Cardiac muscle cell (in vitro differentiated cells and primary cell): Measurements from ENCODE around the gene TMEM170A. TPM values are rescaled to one million over a fixed set of nuclear protein-coding genes. Genes with fewer than 3 reads are reported as not detected.
A peak's percentile ranks its signal among the peaks of the same experiment; 100 is the strongest.
"Not testable (repeated sequence)": the region's sequence is repeated elsewhere in the genome, so short reads cannot be mapped to it uniquely, and the experiment has no call there.

Source experiments
- DNase-seq, 2 donors: peaks; one replicate each; pipeline versions ENCODE4 v3.0.0 to v3.0.0-alpha.2; 2010 to 2017; ENCODE audit warnings: low read depth in 1 of 2, low spot score in 1 of 2
- H3K27ac ChIP-seq: fragments of 200-600 bp; sonication (generic); 2 replicates; pipeline ENCODE4 v1.5.1; 2016
- H3K27me3 ChIP-seq: fragments of 200-600 bp; sonication (generic); 2 replicates; pipeline ENCODE4 v1.6.0; 2016; ENCODE audit warnings: control low read depth
- H3K36me3 ChIP-seq: fragments of 200-600 bp; sonication (generic); 2 replicates; pipeline ENCODE4 v1.5.1; 2016; ENCODE audit warnings: control low read depth
- H3K4me1 ChIP-seq: fragments of 200-600 bp; sonication (generic); 2 replicates; pipeline ENCODE4 v1.8.1; 2017; ENCODE audit warnings: low read depth, mild to moderate bottlenecking, mixed run types
- H3K4me3 ChIP-seq: fragments of 200-600 bp; sonication (generic); 2 replicates; pipeline ENCODE4 v1.5.1; 2016; ENCODE audit warnings: mild to moderate bottlenecking
- H3K9me3 ChIP-seq: fragments of 200-600 bp; sonication (generic); 2 replicates; pipeline ENCODE4 v1.5.1; 2017; ENCODE audit warnings: low read depth, mild to moderate bottlenecking, control low read depth
- CTCF ChIP-seq: IDR thresholded peaks from 2 replicates; pipeline ENCODE4 v1.5.1; 2012; ENCODE audit warnings: low read depth, mild to moderate bottlenecking, low read length
- polyA plus RNA-seq: library from polyadenylated mRNA; unstranded; fragments of >200 nt; fragmentation: Nextera tagmentation; extraction: Ambion mirVana; gene quantifications from 2 replicates; pipeline ENCODE4 v1.2.1, GENCODE V29; 2016
- total RNA-seq: library from RNA; depleted of rRNA; stranded (reverse); fragments of >200 nt; gene quantifications from 2 replicates; pipeline ENCODE4 v1.2.3, GENCODE V29; 2016

TMEM170A gene
- total RNA-seq (14.5 and 29.0 TPM in 2 replicates), polyA plus RNA-seq (22.7 and 27.2 TPM in 2 replicates)

DNA sequence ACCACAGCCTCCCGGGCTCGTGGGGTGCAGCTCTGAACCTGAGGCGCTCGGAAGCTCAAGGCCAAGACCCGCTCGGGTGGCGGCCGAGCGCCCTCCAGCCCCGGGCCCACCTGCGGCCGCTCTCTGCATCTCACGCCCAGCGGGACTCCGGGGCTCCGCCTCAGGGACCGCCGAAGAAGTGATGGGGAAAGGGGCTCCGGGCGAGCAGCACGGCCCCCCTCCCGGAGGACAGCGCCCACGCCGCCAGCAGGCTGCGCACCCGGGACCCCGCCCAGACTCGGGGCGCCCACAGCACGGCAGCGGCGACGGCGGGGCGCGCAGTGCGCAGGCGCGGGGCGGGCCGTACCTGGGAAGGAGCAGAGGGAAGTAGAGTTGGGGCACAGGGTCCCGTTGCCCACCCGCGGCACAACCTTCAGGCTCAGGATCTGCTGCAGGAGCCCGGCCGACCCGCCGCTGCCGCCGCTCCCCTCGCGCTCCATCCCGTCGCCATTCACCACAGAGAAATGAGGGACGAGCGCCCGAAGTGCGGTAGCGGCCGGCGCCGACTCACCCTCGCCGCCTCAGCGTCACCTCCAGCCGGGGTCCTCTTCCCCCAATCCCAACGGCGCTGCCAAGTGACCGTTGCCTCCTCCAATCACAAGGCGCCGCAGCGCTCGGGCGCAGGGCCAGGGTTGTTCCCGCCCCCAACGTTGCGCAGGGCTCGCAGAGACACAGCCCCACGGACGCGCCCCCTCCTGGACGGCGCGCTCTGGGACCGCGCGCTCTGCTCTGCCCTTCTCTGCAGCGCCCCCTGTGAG lies at the start of gene TMEM170A:
Gene TMEM170A, minus strand, starts transcription at position 568 of the 797 bp plus-strand sequence. Its CDS starts 89 bp downstream, at position 479.
- Histone ChIP-seq H3K27me3 (no peaks in the 10 kb centered on the region), H3K4me1 (peaks cover 4% of the 10 kb centered on the region), H3K27ac (peak within 1 kb of the TSS; percentile 88), H3K36me3 (no peaks in the 10 kb centered on the region), H3K4me3 (peak within 1 kb of the TSS; percentile 91), H3K9me3 (no peaks in the 10 kb centered on the region)
- DNase-seq: peak; percentile 99
- peak; percentile 100 for TF ChIP-seq CTCF

DNA sequence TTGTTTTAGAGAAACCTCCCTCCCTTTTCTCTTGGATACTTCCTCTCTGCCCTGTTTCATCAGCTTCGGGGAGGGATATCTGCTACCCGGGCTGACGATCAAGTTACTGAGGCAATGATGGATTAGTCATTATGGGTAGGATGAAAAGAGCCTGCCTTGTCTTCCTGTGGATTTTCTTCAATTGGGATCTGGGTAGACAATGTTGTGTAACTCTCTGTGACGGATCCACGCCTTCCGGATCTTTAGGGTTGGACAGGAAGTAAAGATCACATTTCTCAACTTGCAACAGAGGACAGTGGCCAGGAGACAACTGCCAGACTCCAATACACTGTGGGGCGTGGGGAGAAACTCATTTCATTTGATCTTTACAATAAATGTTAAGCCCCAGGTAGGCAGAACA lies 42.1 kb upstream of the TMEM170A start:
- no peak for TF ChIP-seq CTCF
- H3K36me3 ChIP-seq: no peaks in the 10 kb centered on the region
- no peak overlapping the region for H3K4me3 ChIP-seq
- peak in 1 of 2 donors; percentile 94 for DNase-seq
- H3K27me3 ChIP-seq: no peaks in the 10 kb centered on the region
- no peak overlapping the region for H3K27ac ChIP-seq
- H3K9me3 ChIP-seq: no peaks in the 10 kb centered on the region
- no peaks in the 10 kb centered on the region for H3K4me1 ChIP-seq

GRCh38 chr16:75506107-75506506 lies 41.6 kb upstream of the TMEM170A start:
- DNase-seq: no peak
- no peak for TF ChIP-seq CTCF
- H3K27ac ChIP-seq: no peak overlapping the region
- H3K9me3 ChIP-seq: no peaks in the 10 kb centered on the region
- H3K4me1 ChIP-seq: no peaks in the 10 kb centered on the region
- H3K4me3 ChIP-seq: no peak overlapping the region
- H3K36me3 ChIP-seq: no peaks in the 10 kb centered on the region
- no peaks in the 10 kb centered on the region for H3K27me3 ChIP-seq

DNA sequence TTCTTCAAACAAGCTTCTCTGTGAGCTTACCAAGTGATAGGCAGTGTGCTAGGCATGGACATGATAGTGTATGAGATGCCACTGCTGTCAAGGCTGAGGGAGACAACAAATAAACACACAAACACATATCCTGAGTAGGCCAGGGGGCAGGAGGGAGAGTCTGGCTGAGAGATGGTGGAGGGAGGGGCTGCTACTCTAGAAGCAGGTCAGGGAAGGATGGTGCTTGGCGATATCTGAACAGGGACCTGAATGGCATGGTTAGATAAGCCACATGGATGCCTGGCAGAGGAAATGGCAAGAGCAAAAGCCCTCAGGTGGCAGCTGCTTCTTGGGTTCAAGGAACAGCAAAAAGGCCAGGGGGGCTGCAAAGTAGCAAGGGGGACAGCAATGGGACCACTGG lies 39.3 kb upstream of the TMEM170A start:
- TF ChIP-seq CTCF: no peak
- Histone ChIP-seq H3K27me3 (no peaks in the 10 kb centered on the region), H3K9me3 (no peaks in the 10 kb centered on the region), H3K36me3 (no peaks in the 10 kb centered on the region), H3K27ac (no peak overlapping the region), H3K4me1 (peaks cover 6% of the 10 kb centered on the region), H3K4me3 (no peak overlapping the region)
- no peak for DNase-seq

- DNase-seq: no peak
- H3K27ac ChIP-seq: no peak overlapping the region
- H3K27me3 ChIP-seq: no peaks in the 10 kb centered on the region
- no peak for TF ChIP-seq CTCF
- peaks cover 11% of the 10 kb centered on the region for H3K4me1 ChIP-seq
- no peaks in the 10 kb centered on the region for H3K9me3 ChIP-seq
- no peaks in the 10 kb centered on the region for H3K36me3 ChIP-seq
- H3K4me3 ChIP-seq: no peak overlapping the region
Observed at GRCh38 chr16:75502916-75503605, 38.6 kb upstream of the TMEM170A start.

DNA sequence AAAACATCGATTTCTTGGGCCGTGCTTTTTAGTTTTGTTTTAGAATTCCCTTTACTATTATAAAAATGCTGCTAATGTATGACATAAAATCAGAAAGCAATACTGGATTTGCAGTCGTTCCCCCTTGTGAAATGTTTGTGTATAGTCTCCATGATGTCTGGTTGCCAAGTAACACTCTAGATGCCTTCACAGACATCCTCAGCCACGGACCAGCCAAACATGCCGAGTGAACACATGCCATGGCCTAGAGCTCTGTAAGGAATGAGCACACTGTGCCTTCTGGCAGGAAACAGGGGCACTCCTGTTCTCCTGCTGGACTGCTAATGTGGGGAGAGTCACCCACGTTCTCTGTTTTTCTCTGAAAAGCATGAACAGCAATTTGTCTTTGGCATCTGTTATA lies 37.3 kb upstream of the TMEM170A start:
- H3K27ac ChIP-seq, H3K27me3 ChIP-seq, H3K4me3 ChIP-seq, H3K36me3 ChIP-seq, H3K9me3 ChIP-seq: not testable (repeated sequence)
- peaks cover 11% of the 10 kb centered on the region for H3K4me1 ChIP-seq
- DNase-seq: peak in 1 of 2 donors; percentile 69
